Measurements from ENCODE around the gene KIF19.

GRCh38 chr17:74389937-74390679 lies 64.1 kb downstream of the KIF19 start:
- no peak for TF ChIP-seq CTCF (IDR thresholded peaks at IDR 0.05)
- TF ChIP-seq POLR2A (IDR thresholded peaks at IDR 0.05), result no peak
